NCI-H2029 (cell line): ENCODE measurements around the gene YIPF1.
A peak's percentile ranks its signal among the peaks of the same experiment; 100 is the strongest.

Experiments
- DNase-seq: peaks from one replicate; lab custom pipeline; 2025; lab: John Stamatoyannopoulos, UW

Gene YIPF1

GRCh38 chr1:53889304-53890298 is at the start of gene YIPF1:
Gene YIPF1 (minus strand): TSS chr1:53889797. CDS start chr1:53888937, 860 bp downstream.
- DNase-seq = peak; percentile 98

DNA sequence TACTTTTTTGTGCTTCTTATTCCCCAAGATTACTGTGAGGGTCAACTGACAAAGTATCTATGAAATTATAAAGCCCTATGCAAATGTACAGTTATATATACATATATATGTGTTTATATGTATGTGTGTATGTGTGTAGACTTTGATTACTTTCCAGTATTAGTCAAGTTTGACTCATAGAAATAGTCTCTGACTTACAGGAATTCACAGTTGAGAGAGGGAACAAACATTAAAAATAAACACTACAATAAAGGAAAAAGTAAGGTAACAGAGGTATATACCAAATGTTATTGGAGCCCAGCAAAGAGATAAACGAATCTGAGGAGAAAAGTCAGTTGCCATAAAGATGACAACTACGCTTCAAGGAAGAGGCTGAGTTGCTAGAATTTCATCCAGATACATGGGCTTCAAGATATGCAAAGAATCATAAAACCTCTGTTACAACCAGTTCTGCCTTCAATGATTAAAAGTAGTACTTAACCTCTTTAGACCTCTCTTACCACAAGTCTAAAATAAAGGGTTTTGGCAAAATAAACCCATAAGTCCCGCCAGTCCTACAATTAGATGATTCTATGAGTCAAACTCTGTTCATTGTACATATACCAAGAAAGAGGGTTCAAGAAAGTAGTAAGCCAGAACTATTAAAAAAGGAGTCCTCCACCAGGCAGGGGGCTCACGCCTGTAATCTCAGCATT is 48.7 kb upstream of the YIPF1 start:
- DNase-seq = no peak

GRCh38 chr1:53936430-53936829 is 46.8 kb upstream of the YIPF1 start:
- no peak for DNase-seq

- DNase-seq = no peak
Measured at GRCh38 chr1:53934170-53934765, 44.7 kb upstream of the YIPF1 start.

DNA sequence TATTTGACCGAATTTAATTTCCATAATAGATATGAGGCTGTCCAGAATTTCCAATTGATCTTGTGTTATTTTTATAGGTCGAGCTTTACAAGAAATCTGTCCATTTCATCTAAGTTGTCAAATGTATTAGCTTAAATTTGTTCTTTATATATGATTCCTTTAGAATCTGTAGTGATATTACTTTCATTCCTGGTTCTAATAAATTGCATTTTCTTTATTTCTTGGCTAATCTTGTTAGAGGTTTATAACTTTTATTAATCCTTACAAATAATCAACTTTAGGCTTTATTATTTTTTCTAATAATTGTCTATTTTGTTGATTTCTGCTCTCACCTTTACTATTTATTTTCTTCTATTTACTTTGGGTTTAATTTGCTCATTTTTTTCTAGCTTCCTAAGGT is 41.9 kb upstream of the YIPF1 start:
- no peak for DNase-seq

DNA sequence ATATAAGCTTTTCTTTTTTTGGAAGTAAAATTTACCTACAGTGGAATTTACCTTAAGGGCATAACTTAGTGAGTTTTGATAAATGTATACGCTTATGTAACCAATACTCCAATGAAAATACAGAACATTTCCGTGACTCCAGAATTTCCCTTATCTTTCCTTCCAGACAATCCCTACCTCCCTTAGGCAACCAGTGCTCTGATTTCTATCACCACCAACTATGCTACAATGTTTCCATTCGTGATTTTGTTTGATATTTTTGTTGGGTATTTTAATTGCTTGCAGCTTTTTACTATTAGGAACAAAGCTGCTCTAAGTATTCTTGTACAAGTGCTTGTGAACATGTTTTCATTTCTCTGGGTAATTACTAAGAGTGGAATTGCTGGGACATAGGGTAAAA is 41.3 kb upstream of the YIPF1 start:
- no peak for DNase-seq

DNA sequence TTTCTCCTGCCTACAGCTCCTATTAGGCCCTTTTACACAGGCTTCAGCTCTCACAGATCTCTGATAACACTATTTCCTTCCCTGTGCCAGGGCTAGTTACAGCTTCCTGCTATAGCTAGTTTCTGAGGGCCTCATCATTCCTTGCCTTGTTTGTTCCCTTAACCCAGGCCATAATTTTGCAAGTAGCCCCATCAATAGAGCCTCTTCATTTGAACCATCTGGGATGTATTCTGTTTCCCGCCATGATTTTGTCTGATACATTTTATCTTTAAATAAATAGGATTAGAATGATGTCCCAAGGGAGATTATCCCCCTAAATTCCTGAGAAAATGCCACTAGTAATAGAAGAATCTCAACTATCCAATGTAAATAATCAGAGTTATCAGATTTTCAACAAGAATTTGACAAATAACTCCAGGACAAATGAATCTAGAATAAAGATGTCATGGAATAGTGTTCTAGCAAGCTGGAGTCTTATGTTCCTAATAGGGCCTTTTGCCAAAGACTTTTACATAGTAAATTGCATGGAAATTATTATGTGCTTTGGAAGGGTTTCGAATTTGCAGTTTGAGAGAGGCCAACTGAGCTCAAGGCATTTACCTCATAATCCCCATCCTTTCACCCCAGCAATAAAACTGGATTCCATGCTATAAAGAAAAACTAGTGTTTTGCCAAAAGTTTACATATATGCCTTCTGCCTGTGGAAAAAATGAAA is 39.8 kb upstream of the YIPF1 start:
- no peak for DNase-seq

DNA sequence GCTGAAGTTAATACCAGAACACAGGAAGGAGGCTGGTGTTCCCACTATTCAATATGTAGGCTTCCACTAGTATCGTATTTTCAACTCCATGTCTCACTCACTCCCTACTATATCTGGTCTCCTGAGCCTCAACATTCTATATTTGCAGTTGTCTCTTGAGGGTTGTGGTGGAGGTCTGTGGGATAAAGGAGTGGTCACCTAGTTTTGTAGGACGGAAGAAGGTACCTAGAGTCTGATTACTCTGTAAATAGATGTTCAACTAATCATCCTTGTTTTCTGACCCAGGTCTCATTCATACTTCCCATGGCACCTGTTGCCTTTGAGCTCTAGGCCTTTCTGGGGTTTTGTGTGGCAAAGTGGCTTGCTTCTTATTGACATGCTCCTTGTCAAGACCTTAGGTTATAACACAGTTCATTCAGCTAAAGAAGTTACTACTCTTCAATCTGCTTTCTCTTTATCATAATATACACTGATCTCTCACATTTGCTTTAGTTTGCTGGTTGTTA is 37.8 kb upstream of the YIPF1 start:
- DNase-seq = no peak

GRCh38 chr1:53919675-53920066 is 30.1 kb upstream of the YIPF1 start:
- DNase-seq = no peak

DNA sequence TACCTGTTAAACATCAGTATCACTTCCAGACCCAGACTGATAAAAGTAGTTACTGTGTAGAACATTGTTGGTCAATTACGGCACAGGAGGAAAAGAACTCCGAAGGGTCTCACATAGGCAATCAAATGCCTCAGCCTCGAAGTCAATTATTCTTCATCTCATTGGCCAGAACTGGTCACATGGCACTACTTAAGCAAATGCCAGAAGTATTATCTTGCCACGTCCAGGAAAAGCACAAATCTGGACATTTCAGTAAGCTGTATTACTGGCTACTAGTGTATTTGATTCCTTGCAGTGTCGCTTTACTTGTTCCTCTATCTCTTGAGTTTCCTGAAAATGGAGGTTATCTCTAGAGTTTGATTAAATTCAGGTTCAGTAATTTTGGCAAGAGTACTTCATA is 28.7 kb upstream of the YIPF1 start:
- no peak for DNase-seq

- DNase-seq = peak; percentile 38
Measured at GRCh38 chr1:53913352-53914033, 23.9 kb upstream of the YIPF1 start.

DNA sequence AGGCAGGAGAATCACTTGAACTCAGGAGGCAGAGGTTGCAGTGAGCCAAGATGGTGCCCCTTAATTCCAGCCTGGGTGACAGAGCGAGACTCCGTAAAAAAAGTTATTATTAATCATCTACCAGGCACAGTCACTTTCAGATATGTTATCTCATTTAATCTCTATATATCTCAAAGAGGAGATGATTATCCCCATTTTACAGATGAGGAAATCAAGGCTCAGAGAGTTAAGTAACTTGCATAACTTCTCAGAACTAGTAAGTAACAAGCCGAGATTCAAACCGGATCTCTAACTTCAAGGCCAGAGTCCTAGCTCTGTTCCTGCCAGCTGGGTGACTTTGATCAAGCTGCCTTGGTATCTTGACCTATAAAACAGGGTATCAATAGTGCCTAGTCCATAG is 21.8 kb upstream of the YIPF1 start:
- DNase-seq = no peak

DNA sequence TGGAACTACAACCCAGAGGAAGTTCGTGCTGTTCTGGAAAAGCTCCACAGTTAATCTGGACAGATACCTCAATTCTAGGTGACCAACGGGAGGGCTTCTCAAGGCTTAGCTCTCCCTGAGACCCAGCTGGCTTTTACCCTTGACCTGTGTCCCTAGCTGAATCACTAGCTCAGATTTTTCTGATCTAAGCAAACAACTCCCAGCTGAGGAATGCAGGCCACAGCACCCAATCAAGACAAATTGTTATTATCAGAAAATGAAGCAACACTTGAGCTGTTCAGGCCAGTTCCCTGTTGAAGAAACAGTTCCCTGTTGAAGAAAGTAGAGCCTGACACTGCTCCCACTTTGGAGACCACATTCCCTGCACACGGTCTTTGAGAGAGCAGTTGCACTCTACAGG is 20.3 kb upstream of the YIPF1 start:
- no peak for DNase-seq

- no peak for DNase-seq
Measured at GRCh38 chr1:53906121-53906520, 16.5 kb upstream of the YIPF1 start.

DNA sequence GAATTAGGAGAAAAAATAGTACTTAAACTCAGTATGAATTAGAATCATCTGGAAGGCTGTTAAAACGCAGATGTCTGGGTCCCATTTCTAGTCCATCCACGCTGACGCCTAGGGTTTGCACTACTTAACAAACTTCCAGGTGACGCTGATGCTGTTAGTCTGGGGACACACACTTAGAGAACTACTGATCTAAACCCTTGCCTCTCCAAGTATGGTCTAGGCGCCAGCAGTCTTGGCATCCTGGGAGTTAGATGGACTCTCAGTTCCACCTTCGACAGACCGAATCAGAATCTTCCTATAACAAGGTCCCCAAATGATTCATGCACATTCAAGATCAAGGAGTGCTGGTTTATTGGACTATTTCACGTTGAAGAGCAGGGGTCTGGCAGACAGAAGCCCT is 15.9 kb upstream of the YIPF1 start:
- DNase-seq = no peak

DNA sequence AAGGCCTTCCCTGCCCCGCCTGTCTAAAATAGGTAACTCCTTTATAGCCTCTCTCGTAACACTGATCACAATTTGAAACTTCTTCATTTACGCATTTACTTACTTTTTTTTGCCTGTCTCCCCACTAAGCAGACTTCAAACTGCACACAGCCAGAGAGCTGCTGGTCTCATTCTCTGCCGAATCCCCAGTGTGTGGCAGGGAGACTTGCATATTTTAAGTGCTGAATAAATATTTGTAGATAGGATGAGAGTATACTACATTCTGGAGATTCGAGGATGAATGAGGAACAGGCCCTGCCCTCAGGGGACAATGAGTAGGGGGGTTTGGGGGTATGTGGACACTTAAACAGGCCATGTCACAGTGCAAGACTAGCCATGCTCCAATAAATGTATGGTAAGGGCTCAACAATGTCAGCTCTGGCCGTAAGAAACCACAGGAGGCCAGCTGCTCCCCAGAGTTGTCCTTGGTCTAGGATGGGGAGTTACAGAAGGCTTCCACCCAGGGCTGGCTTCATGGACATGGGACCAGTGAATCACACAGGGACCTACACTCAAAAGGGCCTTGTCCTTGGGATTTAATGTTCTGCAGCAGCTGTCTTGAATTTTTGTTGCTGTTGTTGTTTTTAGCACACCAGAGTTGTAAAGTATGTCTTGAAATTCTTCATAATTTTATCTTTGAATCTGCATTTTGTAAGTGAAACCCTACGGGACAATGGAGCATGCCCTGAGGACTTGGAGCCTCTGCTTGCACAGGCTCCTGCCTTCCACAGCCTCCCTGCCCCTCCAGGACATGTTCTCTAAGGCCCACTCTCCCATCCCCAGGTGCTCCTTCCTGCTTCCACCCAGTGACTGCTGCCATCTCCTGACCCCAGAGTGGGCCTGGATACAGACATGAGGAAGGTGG is 12.9 kb upstream of the YIPF1 start:
- no peak for DNase-seq

GRCh38 chr1:53899708-53900107 is 10.1 kb upstream of the YIPF1 start:
- no peak for DNase-seq

DNA sequence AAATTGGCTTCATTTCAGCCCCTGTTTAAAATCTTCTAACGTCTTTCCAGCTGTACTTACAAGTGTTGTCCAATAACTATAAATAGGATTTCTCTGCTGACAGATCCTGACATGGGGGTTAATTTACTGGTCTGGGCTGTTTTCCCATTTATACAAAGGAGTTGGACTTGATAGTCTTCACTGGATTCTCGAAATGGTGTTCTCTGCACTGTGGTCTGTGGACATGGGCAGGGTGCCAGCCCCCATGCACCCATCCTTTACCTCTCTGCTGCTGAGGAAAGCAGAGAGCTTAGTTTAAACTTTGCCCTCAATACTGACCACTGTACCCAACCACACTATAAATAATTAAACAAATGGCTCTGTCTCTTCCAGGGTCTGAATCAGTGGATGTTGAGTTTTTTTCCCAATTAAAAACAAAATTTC is 9.6 kb upstream of the YIPF1 start:
- peak; percentile 62 for DNase-seq

DNA sequence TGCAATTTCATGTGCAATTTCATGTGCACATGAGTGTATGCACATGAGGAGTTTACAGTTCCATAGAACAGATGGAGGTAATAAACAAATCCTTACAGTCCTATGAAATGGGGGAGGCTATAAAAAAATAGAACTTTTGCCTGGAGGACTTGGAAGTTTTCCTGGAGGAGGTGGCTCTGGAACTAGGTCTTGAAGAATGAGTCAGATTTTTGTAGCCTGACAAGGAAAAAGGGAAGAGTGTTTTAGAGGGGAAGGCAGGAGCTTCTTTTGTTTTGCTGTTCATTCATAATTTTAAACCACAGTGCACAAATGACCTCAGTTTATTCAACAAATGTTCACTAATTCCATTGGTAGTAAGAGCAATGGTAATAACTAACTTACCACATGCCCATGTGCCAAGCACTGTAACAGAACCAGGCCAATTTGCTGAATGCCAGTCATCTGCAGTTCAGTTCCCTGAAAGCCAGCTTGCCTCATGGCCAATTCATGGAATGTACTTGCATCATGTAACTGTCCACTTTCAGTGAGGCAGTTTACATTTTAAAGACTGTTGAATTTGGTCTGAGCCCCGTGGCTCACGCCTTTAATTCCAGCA is 7.1 kb upstream of the YIPF1 start:
- DNase-seq = no peak

- DNase-seq = no peak
Measured at GRCh38 chr1:53895421-53895820, 5.8 kb upstream of the YIPF1 start.
